Nephron (organoid): ENCODE measurements around the gene SMARCAD1.
A peak's percentile ranks its signal among the peaks of the same experiment; 100 is the strongest.
"Not testable (repeated sequence)": the region's sequence is repeated elsewhere in the genome, so short reads cannot be mapped to it uniquely, and the experiment has no call there.

Experiments used
- H3K27ac Mint-ChIP-seq, 3 experiments: 2 replicates each; pipeline ENCODE4 v1.8.0; 2020; ENCODE audit warnings: mixed read lengths in 3 of 3, mild to moderate bottlenecking in 2 of 3, moderate library complexity in 1 of 3
- H3K27me3 Mint-ChIP-seq: 2 replicates; pipeline ENCODE4 v1.8.0; 2021; ENCODE audit warnings: low read depth, mild to moderate bottlenecking, moderate library complexity, mixed read lengths
- H3K36me3 Mint-ChIP-seq: 2 replicates; pipeline ENCODE4 v1.8.0; 2020; ENCODE audit warnings: low read depth, mixed read lengths
- H3K4me1 Mint-ChIP-seq: 2 replicates; pipeline ENCODE4 v1.8.0; 2020; ENCODE audit warnings: mixed read lengths
- H3K4me3 Mint-ChIP-seq, 3 experiments: 2 replicates each; pipeline ENCODE4 v1.8.0; 2020; ENCODE audit warnings: mild to moderate bottlenecking in 3 of 3, mixed read lengths in 3 of 3, moderate library complexity in 2 of 3
- H3K9me3 Mint-ChIP-seq: 2 replicates; pipeline ENCODE4 v1.8.0; 2020; ENCODE audit warnings: mixed read lengths
- CTCF ChIP-seq, 3 experiments: fragments of 200-600 bp; sonication (generic); IDR thresholded peaks; one replicate each; pipeline ENCODE4 v1.5.0; 2021; ENCODE audit warnings: antibody characterized with exemption in 3 of 3; ENCODE audit not compliant: unreplicated experiment in 3 of 3

SMARCAD1 gene

GRCh38 chr4:94302191-94302590 is 94.5 kb downstream of the SMARCAD1 start:
- Mint-ChIP-seq H3K27me3 (no peaks in the 10 kb centered on the region), H3K4me3 (no peak overlapping the region), H3K36me3 (no peaks in the 10 kb centered on the region), H3K4me1 (peaks cover 26% of the 10 kb centered on the region), H3K27ac (no peak overlapping the region), H3K9me3 (no peaks in the 10 kb centered on the region)
- TF ChIP-seq CTCF (IDR thresholded peaks at IDR 0.05; ENCODE audit: unreplicated experiment in 3 of 3) = no peak

GRCh38 chr4:94304365-94304971 is 96.8 kb downstream of the SMARCAD1 start:
- peaks cover 32% of the 10 kb centered on the region for H3K4me1 Mint-ChIP-seq

GRCh38 chr4:94305466-94306225 is 98.0 kb downstream of the SMARCAD1 start:
- Mint-ChIP-seq H3K27me3 (no peaks in the 10 kb centered on the region), H3K36me3 (no peaks in the 10 kb centered on the region), H3K4me3 (peak overlapping the region in 2 of 3 experiments; percentile 9 to 45), H3K27ac (peak overlapping the region; percentile 5 to 38 (median 30)), H3K4me1 (peaks cover 32% of the 10 kb centered on the region), H3K9me3 (peaks cover 3% of the 10 kb centered on the region)
- TF ChIP-seq CTCF (IDR thresholded peaks at IDR 0.05; ENCODE audit: unreplicated experiment in 3 of 3) = no peak

More at GRCh38 chr4:94304365-94304971, 96.8 kb downstream of the SMARCAD1 start:
- Mint-ChIP-seq H3K36me3 (no peaks in the 10 kb centered on the region), H3K4me3 (no peak overlapping the region), H3K27ac (peak overlapping the region in 1 of 3 experiments; percentile 43), H3K9me3 (no peaks in the 10 kb centered on the region), H3K27me3 (no peaks in the 10 kb centered on the region)
- peak; percentile 66 to 81 (median 76) for TF ChIP-seq CTCF (IDR thresholded peaks at IDR 0.05; ENCODE audit: unreplicated experiment in 3 of 3)

- Mint-ChIP-seq H3K36me3 (no peaks in the 10 kb centered on the region), H3K27ac (no peak overlapping the region), H3K4me3 (no peak overlapping the region), H3K4me1 (peaks cover 32% of the 10 kb centered on the region), H3K9me3 (peaks cover 5% of the 10 kb centered on the region), H3K27me3 (no peaks in the 10 kb centered on the region)
- TF ChIP-seq CTCF (IDR thresholded peaks at IDR 0.05; ENCODE audit: unreplicated experiment in 3 of 3) = no peak
Observed at GRCh38 chr4:94306713-94307112, 99.0 kb downstream of the SMARCAD1 start.

- Mint-ChIP-seq H3K36me3 (no peaks in the 10 kb centered on the region), H3K9me3 (peaks cover 10% of the 10 kb centered on the region), H3K4me3 (no peak overlapping the region), H3K27me3 (no peaks in the 10 kb centered on the region), H3K4me1 (peaks cover 32% of the 10 kb centered on the region), H3K27ac (no peak overlapping the region)
- TF ChIP-seq CTCF (IDR thresholded peaks at IDR 0.05; ENCODE audit: unreplicated experiment in 3 of 3) = no peak
Observed at GRCh38 chr4:94307231-94307871, 99.7 kb downstream of the SMARCAD1 start.

- H3K36me3 Mint-ChIP-seq, H3K27ac Mint-ChIP-seq, H3K4me3 Mint-ChIP-seq, H3K4me1 Mint-ChIP-seq, H3K27me3 Mint-ChIP-seq: not testable (repeated sequence)
- H3K9me3 Mint-ChIP-seq = peaks cover 34% of the 10 kb centered on the region
Observed at GRCh38 chr4:94319927-94320326, 112.3 kb downstream of the SMARCAD1 start.
